H1 (cell line): Measurements from ENCODE around the gene UGGT2. TPM values are rescaled to one million over a fixed set of nuclear protein-coding genes. Genes with fewer than 3 reads are reported as not detected.

Experiments
- CREB1 ChIP-seq: IDR thresholded peaks from 2 replicates; pipeline ENCODE4 v1.6.1; 2012; ENCODE audit warnings: inconsistent platforms
- HDAC2 ChIP-seq, 2 experiments: fragments of 300-600 bp in 1 of 2; sonication (generic) in 1 of 2; IDR thresholded peaks; 2 replicates each; pipeline ENCODE4 v1.6.1; 2011 to 2012; ENCODE audit warnings: low read depth in 2 of 2, low read length in 2 of 2, mild to moderate bottlenecking in 2 of 2, moderate library complexity in 2 of 2, borderline replicate concordance in 1 of 2, inconsistent platforms in 1 of 2
- HDAC6 ChIP-seq: IDR thresholded peaks from one replicate; pipeline ENCODE4 v1.7.1; 2012; ENCODE audit warnings: low read depth, mild to moderate bottlenecking, inconsistent platforms, low read length, moderate library complexity
- JUN ChIP-seq: IDR thresholded peaks from 2 replicates; pipeline ENCODE4 v1.6.1; 2011; ENCODE audit warnings: low read depth, mild to moderate bottlenecking, improper control_type of control experiment, low read length
- RXRA ChIP-seq: IDR thresholded peaks from 2 replicates; pipeline ENCODE4 v1.6.1; 2011; ENCODE audit warnings: low read depth, mild to moderate bottlenecking, low read length, moderate library complexity; ENCODE audit not compliant: insufficient read depth
- TAF7 ChIP-seq: optimal IDR thresholded peaks from 2 replicates; pipeline ENCODE3; 2011; ENCODE audit warnings: low read depth, mild to moderate bottlenecking, inconsistent platforms, low read length, moderate library complexity, borderline replicate concordance
- TBP ChIP-seq: IDR thresholded peaks from 2 replicates; pipeline ENCODE4 v1.6.1; 2011; ENCODE audit warnings: low read depth, low read length, improper control_type of control experiment
- YY1 ChIP-seq: IDR thresholded peaks from 2 replicates; pipeline ENCODE4 v1.6.1; 2011; ENCODE audit warnings: low read depth, mild to moderate bottlenecking, low read length
- polyA plus RNA-seq, 7 experiments: library from polyadenylated mRNA; depleted of rRNA in 3 of 7; stranded (reverse) in 5 of 7; unstranded in 2 of 7; fragments of >200 nt in 5 of 7; fragments of 200-250 nt in 2 of 7; gene quantifications; 1 replicate in 5 of 7; 2 replicates in 1 of 7; 4 replicates in 1 of 7; pipeline versions ENCODE4 v1.2.1 to v1.2.3, GENCODE V29; 2011 to 2013; ENCODE audit warnings: missing spikeins in 2 of 7, mixed read lengths in 2 of 7
- total RNA-seq: library from RNA; stranded (reverse); fragmentation: NEBNext Ultra II Directional; extraction: Animal tissue kit (Norgen Biotek cat#: 25700); gene quantifications from 2 replicates; pipeline ENCODE4 v1.2.1, GENCODE V29; 2021
- TF ChIP-seq, protein P1 (sequence below): IDR thresholded peaks from 2 replicates; pipeline ENCODE4 v1.6.1; 2011; ENCODE audit warnings: low read length, improper control_type of control experiment

The UGGT2 gene
- total and polyA plus RNA-seq, 2 of the 8 experiments (the other 6 are each of a cell fraction or from before 2014, with no cell fraction given): 5.9 to 25.1 TPM

DNA sequence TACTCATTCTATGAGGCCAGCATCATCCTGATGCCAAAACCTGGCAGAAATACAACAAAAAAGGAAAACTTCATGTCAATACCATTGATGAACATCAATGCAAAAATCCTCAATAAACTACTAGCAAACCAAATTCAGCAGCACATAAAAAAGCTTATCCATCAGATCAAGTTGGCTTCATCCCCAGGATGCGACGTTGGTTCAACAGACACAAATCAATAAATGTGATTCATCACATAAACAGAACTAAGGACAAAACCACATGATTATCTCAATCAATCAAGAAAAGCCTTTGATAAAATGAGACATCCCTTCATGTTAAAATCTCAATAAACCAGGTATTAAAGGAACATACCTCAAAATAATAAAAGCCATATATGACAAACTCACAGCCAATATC lies 134.3 kb downstream of the UGGT2 start (continued):
- no peak for TF ChIP-seq HDAC2 (IDR thresholded peaks at IDR 0.05; ENCODE audit: borderline replicate concordance in 1 of 2, low read depth in 2 of 2, low read length in 2 of 2)
- no peak for TF ChIP-seq RXRA
- no peak for TF ChIP-seq TBP
- TF ChIP-seq JUN: no peak
- TF ChIP-seq YY1: no peak
- TF ChIP-seq, protein P1, sequence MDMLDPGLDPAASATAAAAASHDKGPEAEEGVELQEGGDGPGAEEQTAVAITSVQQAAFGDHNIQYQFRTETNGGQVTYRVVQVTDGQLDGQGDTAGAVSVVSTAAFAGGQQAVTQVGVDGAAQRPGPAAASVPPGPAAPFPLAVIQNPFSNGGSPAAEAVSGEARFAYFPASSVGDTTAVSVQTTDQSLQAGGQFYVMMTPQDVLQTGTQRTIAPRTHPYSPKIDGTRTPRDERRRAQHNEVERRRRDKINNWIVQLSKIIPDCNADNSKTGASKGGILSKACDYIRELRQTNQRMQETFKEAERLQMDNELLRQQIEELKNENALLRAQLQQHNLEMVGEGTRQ: no peak
- no peak for TF ChIP-seq HDAC6
- TF ChIP-seq CREB1: no peak
- TF ChIP-seq TAF7: no peak
- TF ChIP-seq, all 59 proteins: peak for 0
